Gastroesophageal sphincter (tissue), 4 donors: ENCODE results near the gene GLI3. TPM values are rescaled to one million over a fixed set of nuclear protein-coding genes. Genes with fewer than 3 reads are reported as not detected.

ENCODE experiments used
- ATAC-seq: fragments of 150-250 bp; one replicate; pipeline ENCODE4 v1.9.1; 2016; ENCODE audit warnings: mild to moderate bottlenecking, moderate library complexity
- H3K27ac ChIP-seq, 4 donors: fragments of 200-600 bp; sonication (generic) in 3 of 4; 1 replicate in 3 of 4; 2 replicates in 1 of 4; pipeline ENCODE4 v1.5.1; 2016 to 2019
- H3K27me3 ChIP-seq: fragments of 200-600 bp; sonication (generic); one replicate; pipeline ENCODE4 v1.5.1; 2019
- H3K36me3 ChIP-seq, 2 donors: fragments of 200-600 bp; sonication (generic); one replicate each; pipeline ENCODE4 v1.5.1; 2019; ENCODE audit warnings: control low read depth in 1 of 2
- H3K4me1 ChIP-seq, 3 donors: fragments of 200-600 bp; sonication (generic); 1 replicate in 2 of 3; 2 replicates in 1 of 3; pipeline ENCODE4 v1.5.1; 2016 to 2019; ENCODE audit warnings: control low read depth in 2 of 3
- H3K4me3 ChIP-seq, 2 donors: fragments of 200-600 bp; sonication (generic); one replicate each; pipeline ENCODE4 v1.5.1; 2019; ENCODE audit warnings: mild to moderate bottlenecking in 1 of 2, moderate library complexity in 1 of 2
- H3K9me3 ChIP-seq, 3 donors: fragments of 200-600 bp; sonication (generic); one replicate each; pipeline ENCODE4 v1.5.1; 2017 to 2019; ENCODE audit warnings: control low read depth in 2 of 3
- EP300 ChIP-seq: sonication (generic); formaldehyde crosslinking; IDR thresholded peaks from one replicate; pipeline ENCODE4 v1.6.1; 2017; ENCODE audit warnings: antibody characterized with exemption, mild to moderate bottlenecking
- POLR2A ChIP-seq, 2 donors: fragments of 450-650 bp; IDR thresholded peaks; one replicate each; pipeline ENCODE4 v1.6.1; 2017; ENCODE audit warnings: antibody characterized with exemption in 2 of 2, mild to moderate bottlenecking in 2 of 2, moderate library complexity in 1 of 2
- POLR2AphosphoS5 ChIP-seq: sonication (generic); formaldehyde crosslinking; IDR thresholded peaks from one replicate; pipeline ENCODE4 v1.6.1; 2017; ENCODE audit warnings: antibody characterized with exemption
- WGBS, 2 donors: methylation state at CpG; one replicate each; pipeline ENCODE4 v1.1.5; 2018; ENCODE audit warnings: low coverage in 1 of 2; 5-methylcytosine and 5-hydroxymethylcytosine counted together
- total RNA-seq, 4 donors: library from RNA; depleted of rRNA; stranded (reverse); fragments of >200 nt; gene quantifications; one replicate each; pipeline ENCODE4 v1.1.0, GENCODE V29; 2016
- TF ChIP-seq, protein P1 (sequence below), 4 experiments: fragments of 200-600 bp in 2 of 4; fragments of 450-650 bp in 2 of 4; sonication (generic) in 1 of 4; IDR thresholded peaks; one replicate each; pipeline ENCODE4 v1.5.1; 2017 to 2019; ENCODE audit warnings: antibody characterized with exemption in 4 of 4, mild to moderate bottlenecking in 2 of 4, moderate library complexity in 2 of 4

The GLI3 gene
- total RNA-seq, 4 donors from 2014 or later = 7.3 to 18.2 (median 12.6) TPM

DNA sequence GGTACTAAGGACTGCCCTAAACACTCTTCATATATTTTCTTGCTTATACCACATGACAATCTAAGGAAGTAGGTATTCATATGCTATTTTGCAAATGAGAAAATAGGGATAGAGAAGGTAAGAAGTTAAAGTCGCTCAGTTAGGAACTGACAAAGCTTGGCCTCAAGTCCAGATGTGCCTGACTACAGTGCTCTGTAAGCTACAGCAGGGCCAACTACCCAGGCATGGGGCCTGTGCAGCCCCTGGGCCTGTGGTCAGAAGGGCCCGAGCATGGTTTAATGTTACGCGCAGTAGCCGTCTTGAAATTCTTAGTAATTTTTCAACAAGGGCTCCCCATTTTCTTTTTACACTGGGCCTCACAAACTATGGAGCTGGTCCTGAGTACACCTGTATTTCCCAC lies 146.2 kb downstream of the GLI3 start:
- H3K9me3 ChIP-seq = no peaks in the 10 kb centered on the region
- ATAC-seq = no peak
- H3K4me3 ChIP-seq = no peak overlapping the region
- TF ChIP-seq, protein P1, sequence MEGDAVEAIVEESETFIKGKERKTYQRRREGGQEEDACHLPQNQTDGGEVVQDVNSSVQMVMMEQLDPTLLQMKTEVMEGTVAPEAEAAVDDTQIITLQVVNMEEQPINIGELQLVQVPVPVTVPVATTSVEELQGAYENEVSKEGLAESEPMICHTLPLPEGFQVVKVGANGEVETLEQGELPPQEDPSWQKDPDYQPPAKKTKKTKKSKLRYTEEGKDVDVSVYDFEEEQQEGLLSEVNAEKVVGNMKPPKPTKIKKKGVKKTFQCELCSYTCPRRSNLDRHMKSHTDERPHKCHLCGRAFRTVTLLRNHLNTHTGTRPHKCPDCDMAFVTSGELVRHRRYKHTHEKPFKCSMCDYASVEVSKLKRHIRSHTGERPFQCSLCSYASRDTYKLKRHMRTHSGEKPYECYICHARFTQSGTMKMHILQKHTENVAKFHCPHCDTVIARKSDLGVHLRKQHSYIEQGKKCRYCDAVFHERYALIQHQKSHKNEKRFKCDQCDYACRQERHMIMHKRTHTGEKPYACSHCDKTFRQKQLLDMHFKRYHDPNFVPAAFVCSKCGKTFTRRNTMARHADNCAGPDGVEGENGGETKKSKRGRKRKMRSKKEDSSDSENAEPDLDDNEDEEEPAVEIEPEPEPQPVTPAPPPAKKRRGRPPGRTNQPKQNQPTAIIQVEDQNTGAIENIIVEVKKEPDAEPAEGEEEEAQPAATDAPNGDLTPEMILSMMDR (IDR thresholded peaks at IDR 0.05) = no peak
- no peak for TF ChIP-seq POLR2AphosphoS5
- no peak for TF ChIP-seq POLR2A (IDR thresholded peaks at IDR 0.05)
- TF ChIP-seq EP300 = no peak
- WGBS, 2 donors = 88 to 93% methylated on average over 3 to 5 of the region's 5 CpGs
- H3K27me3 ChIP-seq = no peaks in the 10 kb centered on the region
- peaks cover 0 to 59% (median 12%) of the 10 kb centered on the region in 3 donors for H3K4me1 ChIP-seq
- H3K36me3 ChIP-seq = peaks cover 0 to 4% of the 10 kb centered on the region in 2 donors
- H3K27ac ChIP-seq = peak overlapping the region in 3 of 4 donors; percentile 57 to 64 (median 63)

DNA sequence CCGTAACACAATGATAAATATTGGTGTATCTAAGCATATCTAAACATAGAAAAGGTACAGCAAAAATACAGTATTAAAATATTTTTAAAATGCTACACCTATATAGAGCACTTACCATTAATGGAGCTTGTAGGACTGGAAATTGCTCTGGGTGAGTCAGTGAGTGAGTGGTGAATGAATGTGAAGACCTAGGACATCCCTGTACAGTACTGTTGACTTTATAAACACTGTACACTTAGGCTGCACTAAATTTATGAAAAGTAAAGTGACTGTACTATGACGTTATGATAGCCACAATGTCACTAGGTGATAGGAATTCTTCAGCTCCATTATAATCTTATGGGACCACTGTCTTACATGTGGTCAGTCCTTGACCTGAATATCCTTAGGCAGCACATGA lies 147.0 kb downstream of the GLI3 start:
- H3K9me3 ChIP-seq = no peaks in the 10 kb centered on the region
- no peak for ATAC-seq
- TF ChIP-seq EP300 = no peak
- TF ChIP-seq, protein P1 (IDR thresholded peaks at IDR 0.05) = no peak
- TF ChIP-seq POLR2AphosphoS5 = no peak
- H3K4me3 ChIP-seq = no peak overlapping the region
- 95 to 100% methylated on average over 2 of the region's 2 CpGs for WGBS, 2 donors
- H3K36me3 ChIP-seq = peaks cover 0 to 4% of the 10 kb centered on the region in 2 donors
- peaks cover 0 to 58% (median 11%) of the 10 kb centered on the region in 3 donors for H3K4me1 ChIP-seq
- no peak overlapping the region for H3K27ac ChIP-seq
- no peaks in the 10 kb centered on the region for H3K27me3 ChIP-seq

DNA sequence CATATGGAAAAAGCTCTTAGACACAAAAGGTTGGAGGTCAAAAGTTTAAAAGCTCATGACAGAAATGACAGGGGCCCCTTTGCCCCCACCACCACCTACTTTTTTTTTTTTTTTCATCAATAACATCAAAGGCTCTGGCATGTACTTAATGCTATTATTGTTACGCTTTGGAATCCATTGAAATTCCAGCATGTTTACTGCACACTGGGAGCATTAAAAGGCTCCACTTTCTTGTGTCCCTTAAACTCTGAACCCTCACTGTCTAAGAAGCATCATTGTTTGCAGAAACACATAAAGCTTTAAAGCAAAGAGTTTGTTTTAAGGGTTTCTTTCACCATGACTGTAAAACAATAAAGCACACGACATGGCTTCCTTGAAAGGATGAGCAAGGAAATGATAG lies 149.4 kb downstream of the GLI3 start:
- Histone ChIP-seq H3K4me1 (peaks cover 0 to 59% (median 11%) of the 10 kb centered on the region in 3 donors), H3K9me3 (no peaks in the 10 kb centered on the region), H3K27ac (no peak overlapping the region), H3K4me3 (no peak overlapping the region), H3K36me3 (no peaks in the 10 kb centered on the region), H3K27me3 (no peaks in the 10 kb centered on the region)
- WGBS, 2 donors = 89 to 90% methylated on average over 1 to 2 of the region's 2 CpGs
- no peak for ATAC-seq
- no peak for TF ChIP-seq POLR2A (IDR thresholded peaks at IDR 0.05)

DNA sequence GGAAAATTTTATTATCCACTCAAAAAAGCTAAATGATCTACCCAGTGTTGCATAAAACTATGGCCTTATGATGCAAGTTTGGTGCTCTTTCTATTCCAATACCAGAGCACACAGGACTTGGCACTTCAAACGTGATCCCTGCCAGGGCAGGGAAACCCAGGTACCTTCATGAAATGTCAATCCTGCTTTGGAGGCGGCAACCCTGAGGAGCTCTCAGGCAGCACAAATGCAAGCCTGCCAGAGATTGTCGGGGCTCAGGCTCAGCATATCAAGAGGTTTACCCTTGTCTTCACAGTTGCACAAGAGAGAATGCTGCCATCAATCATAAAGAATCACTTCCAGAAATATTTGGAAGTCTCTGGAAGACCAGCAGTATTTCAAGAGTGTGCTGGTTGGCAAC lies 151.5 kb downstream of the GLI3 start:
- no peak overlapping the region for H3K27ac ChIP-seq
- peaks cover 0 to 45% (median 0%) of the 10 kb centered on the region in 3 donors for H3K4me1 ChIP-seq

DNA sequence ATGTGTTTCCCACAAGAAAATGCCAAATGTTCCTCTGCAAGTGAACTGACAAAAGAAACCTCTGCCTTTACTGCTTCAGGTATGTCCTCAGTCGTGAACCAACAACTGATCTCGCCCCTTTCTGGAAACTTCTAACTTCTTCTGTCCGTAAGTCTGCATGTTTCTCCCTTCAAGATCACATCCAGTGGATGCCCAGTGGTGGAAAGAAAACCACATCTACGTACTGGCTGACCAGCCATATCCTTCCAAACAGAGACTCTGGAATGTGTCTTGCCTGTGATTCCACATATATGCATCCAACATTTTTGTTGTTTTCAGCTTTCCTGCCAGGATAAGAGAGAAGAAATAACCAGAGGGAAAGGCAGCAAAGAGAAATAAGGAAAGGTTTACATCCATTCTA lies 152.7 kb downstream of the GLI3 start:
- Histone ChIP-seq H3K4me3 (no peak overlapping the region), H3K36me3 (no peaks in the 10 kb centered on the region), H3K27ac (no peak overlapping the region), H3K9me3 (no peaks in the 10 kb centered on the region), H3K4me1 (peaks cover 0 to 45% (median 0%) of the 10 kb centered on the region in 3 donors), H3K27me3 (no peaks in the 10 kb centered on the region)
- no peak for ATAC-seq
- 82 to 90% methylated on average over 3 to 4 of the region's 4 CpGs for WGBS, 2 donors
- no peak for TF ChIP-seq POLR2A (IDR thresholded peaks at IDR 0.05)
- TF ChIP-seq EP300 = no peak
- TF ChIP-seq, protein P1 (IDR thresholded peaks at IDR 0.05) = no peak
- no peak for TF ChIP-seq POLR2AphosphoS5

More for the DNA sequence above, 151.5 kb downstream of the GLI3 start:
- ATAC-seq = peak; percentile 45
- WGBS, 2 donors = 65 to 76% methylated on average over 2 to 3 of the region's 3 CpGs
- Histone ChIP-seq H3K27me3 (no peaks in the 10 kb centered on the region), H3K36me3 (no peaks in the 10 kb centered on the region), H3K9me3 (no peaks in the 10 kb centered on the region), H3K4me3 (no peak overlapping the region)
- TF ChIP-seq EP300 (no peak), POLR2AphosphoS5 (peak; percentile 8)

DNA sequence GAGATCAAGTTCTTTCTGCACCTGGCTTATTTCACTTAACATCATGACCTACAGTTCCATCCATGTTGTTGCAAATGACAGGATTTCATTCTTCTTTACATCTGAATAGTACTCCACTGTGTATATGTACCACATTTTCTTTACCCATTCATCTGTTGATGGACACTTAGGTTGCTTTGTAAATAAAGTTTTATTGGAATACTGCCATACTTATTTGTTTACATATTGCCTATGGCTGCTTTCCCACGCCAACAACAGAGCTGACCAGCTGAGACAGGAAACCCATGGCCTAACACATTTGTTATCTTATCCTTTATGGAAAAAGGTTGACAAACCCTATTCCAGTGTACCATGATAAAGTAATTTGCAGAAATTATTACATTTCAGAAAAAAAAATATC lies 153.7 kb downstream of the GLI3 start:
- Histone ChIP-seq H3K27me3 (no peaks in the 10 kb centered on the region), H3K4me3 (no peak overlapping the region), H3K36me3 (no peaks in the 10 kb centered on the region), H3K9me3 (no peaks in the 10 kb centered on the region), H3K4me1 (peaks cover 0 to 35% (median 0%) of the 10 kb centered on the region in 3 donors), H3K27ac (no peak overlapping the region)
- WGBS, 2 donors = 86 to 100% methylated on average over 1 of the region's 1 CpG
- no peak for ATAC-seq
- no peak for TF ChIP-seq POLR2A (IDR thresholded peaks at IDR 0.05)
- no peak for TF ChIP-seq EP300
- TF ChIP-seq POLR2AphosphoS5 = no peak
- TF ChIP-seq, protein P1 (IDR thresholded peaks at IDR 0.05) = no peak
